ENCODE results near the gene ZYX. TPM values are rescaled to one million over a fixed set of nuclear protein-coding genes. Genes with fewer than 3 reads are reported as not detected.

ZYX gene, protein sequence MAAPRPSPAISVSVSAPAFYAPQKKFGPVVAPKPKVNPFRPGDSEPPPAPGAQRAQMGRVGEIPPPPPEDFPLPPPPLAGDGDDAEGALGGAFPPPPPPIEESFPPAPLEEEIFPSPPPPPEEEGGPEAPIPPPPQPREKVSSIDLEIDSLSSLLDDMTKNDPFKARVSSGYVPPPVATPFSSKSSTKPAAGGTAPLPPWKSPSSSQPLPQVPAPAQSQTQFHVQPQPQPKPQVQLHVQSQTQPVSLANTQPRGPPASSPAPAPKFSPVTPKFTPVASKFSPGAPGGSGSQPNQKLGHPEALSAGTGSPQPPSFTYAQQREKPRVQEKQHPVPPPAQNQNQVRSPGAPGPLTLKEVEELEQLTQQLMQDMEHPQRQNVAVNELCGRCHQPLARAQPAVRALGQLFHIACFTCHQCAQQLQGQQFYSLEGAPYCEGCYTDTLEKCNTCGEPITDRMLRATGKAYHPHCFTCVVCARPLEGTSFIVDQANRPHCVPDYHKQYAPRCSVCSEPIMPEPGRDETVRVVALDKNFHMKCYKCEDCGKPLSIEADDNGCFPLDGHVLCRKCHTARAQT
- 162 and 218 TPM in 2 replicates for total RNA-seq

DNA sequence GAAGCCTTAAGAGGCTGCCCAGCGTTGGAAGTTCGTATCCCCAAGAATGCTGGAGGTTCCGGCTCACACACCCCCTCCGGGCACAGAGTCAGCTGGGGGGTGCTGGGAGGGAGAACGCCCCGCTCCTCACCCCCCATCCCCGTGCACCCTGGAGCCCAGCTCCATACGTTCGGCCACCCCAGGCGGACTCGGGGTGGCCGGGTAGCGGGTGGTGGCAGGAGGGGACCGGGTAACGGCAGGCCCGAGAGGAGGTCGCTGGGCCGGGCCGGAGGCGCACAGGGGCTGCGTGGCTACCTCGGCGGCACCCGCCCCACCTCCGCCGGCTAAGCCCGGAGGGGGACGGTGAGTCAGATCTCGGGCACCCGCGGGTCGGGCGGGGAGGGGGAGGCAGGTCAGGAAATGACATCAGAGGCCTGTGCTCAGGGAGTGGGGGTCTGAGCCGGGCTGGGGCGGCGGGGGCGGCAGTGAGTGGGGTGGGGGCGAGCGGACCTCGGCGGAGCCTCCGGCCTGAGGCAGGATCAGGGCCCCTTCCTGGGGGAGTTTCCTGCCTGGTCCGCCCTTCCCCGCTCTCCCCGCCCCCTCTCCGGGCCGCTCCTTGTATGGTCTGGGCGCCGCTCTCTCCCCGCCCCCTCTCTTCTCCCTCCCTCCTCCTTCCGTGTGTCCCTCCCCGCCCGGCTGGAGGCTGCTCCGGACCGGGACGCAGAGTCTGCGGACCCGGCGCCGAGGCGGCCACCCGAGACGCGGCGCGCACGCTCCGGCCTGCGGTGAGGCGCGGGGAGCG lies at the start of gene ZYX:
ZYX (plus strand) TSS at position 700 of the 781 bp plus-strand sequence. CDS start 227 bp downstream, outside the sequence.
- peaks cover 1% of the 10 kb centered on the region for H3K36me3 ChIP-seq (ENCODE audit: control insufficient read depth, insufficient read depth, low read length)
- TF ChIP-seq, protein P1, sequence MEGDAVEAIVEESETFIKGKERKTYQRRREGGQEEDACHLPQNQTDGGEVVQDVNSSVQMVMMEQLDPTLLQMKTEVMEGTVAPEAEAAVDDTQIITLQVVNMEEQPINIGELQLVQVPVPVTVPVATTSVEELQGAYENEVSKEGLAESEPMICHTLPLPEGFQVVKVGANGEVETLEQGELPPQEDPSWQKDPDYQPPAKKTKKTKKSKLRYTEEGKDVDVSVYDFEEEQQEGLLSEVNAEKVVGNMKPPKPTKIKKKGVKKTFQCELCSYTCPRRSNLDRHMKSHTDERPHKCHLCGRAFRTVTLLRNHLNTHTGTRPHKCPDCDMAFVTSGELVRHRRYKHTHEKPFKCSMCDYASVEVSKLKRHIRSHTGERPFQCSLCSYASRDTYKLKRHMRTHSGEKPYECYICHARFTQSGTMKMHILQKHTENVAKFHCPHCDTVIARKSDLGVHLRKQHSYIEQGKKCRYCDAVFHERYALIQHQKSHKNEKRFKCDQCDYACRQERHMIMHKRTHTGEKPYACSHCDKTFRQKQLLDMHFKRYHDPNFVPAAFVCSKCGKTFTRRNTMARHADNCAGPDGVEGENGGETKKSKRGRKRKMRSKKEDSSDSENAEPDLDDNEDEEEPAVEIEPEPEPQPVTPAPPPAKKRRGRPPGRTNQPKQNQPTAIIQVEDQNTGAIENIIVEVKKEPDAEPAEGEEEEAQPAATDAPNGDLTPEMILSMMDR (IDR thresholded peaks at IDR 0.05; ENCODE audit: insufficient read depth, low read length, poor library complexity, severe bottlenecking) = no peak
- H3K27me3 ChIP-seq (ENCODE audit: control insufficient read depth, insufficient read depth, low read length) = no peaks in the 10 kb centered on the region
- peak within 1 kb of the TSS; percentile 92 for H3K4me3 ChIP-seq (ENCODE audit: low read depth, low read length)
- peak; percentile 56 for DNase-seq (ENCODE audit: low read depth)

DNA sequence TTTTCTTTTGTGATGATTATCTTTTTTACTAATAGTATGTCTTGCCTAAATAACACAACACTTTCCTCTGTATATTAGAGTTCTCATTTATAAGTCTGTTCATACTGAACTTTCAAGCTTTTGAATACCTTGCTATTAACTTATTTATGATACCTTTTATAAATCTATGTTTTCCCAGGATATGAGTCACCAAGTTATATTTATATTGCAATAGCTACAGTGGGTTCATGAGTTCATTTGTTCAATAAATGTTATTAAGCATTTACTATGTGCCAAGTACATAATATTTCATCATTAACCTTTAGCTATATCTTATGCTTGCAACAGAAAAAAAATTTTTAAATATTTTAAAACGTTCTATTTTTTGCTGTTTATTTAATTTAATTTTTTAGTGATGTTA lies 46.9 kb upstream of the ZYX start:
- H3K4me3 ChIP-seq (ENCODE audit: low read depth, low read length) = no peak overlapping the region
- H3K36me3 ChIP-seq (ENCODE audit: control insufficient read depth, insufficient read depth, low read length) = no peaks in the 10 kb centered on the region
- peaks cover 4% of the 10 kb centered on the region for H3K27me3 ChIP-seq (ENCODE audit: control insufficient read depth, insufficient read depth, low read length)
- TF ChIP-seq, protein P1 (IDR thresholded peaks at IDR 0.05; ENCODE audit: insufficient read depth, low read length, poor library complexity, severe bottlenecking) = no peak
- DNase-seq (ENCODE audit: low read depth) = no peak

DNA sequence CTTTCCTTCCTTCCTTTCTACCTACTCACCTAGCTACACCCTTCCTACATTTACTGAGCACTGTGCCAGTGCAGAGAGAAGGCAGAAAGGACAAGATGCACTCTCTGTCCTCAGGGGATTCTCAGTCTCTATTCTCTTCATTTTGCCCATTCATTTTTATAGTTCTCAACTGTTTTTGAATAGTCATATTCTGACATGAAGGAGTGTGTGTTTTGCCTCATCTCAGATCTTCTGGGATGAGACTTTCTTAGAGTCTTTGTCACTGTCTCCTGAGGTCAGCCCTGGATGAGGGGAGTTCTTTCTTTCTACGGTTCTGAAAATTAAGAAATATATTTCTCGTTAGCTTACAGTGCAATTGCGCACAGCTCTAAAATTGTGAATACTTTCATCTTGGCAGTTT lies 43.9 kb upstream of the ZYX start:
- Histone ChIP-seq H3K27me3 (ENCODE audit: control insufficient read depth, insufficient read depth, low read length) (peaks cover 4% of the 10 kb centered on the region), H3K36me3 (ENCODE audit: control insufficient read depth, insufficient read depth, low read length) (no peaks in the 10 kb centered on the region), H3K4me3 (ENCODE audit: low read depth, low read length) (no peak overlapping the region)
- no peak for DNase-seq (ENCODE audit: low read depth)
- TF ChIP-seq, protein P1 (IDR thresholded peaks at IDR 0.05; ENCODE audit: insufficient read depth, low read length, poor library complexity, severe bottlenecking) = no peak

DNA sequence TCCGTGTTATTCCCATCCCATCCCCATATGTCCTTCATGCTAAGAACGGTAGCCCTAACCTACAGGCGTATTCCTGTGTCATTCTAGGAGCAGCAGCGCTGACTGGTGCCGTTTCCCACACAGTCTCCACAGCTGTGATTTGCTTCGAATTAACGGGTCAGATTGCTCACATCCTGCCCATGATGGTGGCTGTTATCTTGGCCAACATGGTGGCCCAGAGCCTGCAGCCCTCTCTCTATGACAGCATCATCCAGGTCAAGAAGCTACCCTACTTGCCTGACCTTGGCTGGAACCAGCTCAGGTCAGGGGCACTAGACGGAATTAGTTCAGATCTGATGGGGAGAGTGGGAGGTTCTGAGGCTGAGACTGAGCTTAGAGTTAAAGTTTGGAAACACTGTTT lies 39.3 kb upstream of the ZYX start:
- no peak for DNase-seq (ENCODE audit: low read depth)
- TF ChIP-seq, protein P1 (IDR thresholded peaks at IDR 0.05; ENCODE audit: insufficient read depth, low read length, poor library complexity, severe bottlenecking) = no peak
- Histone ChIP-seq H3K36me3 (ENCODE audit: control insufficient read depth, insufficient read depth, low read length) (no peaks in the 10 kb centered on the region), H3K27me3 (ENCODE audit: control insufficient read depth, insufficient read depth, low read length) (peaks cover 15% of the 10 kb centered on the region), H3K4me3 (ENCODE audit: low read depth, low read length) (no peak overlapping the region)

DNA sequence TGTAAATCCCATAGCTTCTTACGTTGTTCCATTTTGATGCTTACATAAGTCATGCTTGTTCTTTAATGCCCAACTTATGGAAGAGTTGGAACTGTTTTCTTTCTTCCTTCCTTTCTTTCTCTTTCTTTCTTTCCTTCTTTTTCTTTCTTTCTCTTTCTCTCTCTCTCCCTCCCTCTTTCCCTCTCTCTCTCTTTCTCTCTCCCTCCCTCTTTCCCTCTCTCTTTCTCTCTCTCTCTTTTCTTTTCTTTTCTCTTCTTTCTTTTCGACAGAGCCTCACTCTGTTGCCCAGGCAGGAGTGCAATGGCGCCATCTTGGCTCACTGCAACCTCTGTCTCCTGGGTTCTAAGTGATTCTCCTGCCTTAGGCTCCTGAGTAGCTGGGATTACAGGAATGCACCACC lies 37.5 kb upstream of the ZYX start:
- TF ChIP-seq, protein P1 (IDR thresholded peaks at IDR 0.05; ENCODE audit: insufficient read depth, low read length, poor library complexity, severe bottlenecking) = no peak
- no peak overlapping the region for H3K4me3 ChIP-seq (ENCODE audit: low read depth, low read length)
- no peaks in the 10 kb centered on the region for H3K36me3 ChIP-seq (ENCODE audit: control insufficient read depth, insufficient read depth, low read length)
- peaks cover 15% of the 10 kb centered on the region for H3K27me3 ChIP-seq (ENCODE audit: control insufficient read depth, insufficient read depth, low read length)
- no peak for DNase-seq (ENCODE audit: low read depth)

Data from kidney epithelial cell (primary cell).